HCT116 (cell line): ENCODE measurements around the gene CTBP1.

Experiments
- CTCF ChIP-seq, 3 experiments: fragments of 200-600 bp in 1 of 3; sonication (generic) in 1 of 3; IDR thresholded peaks in 2 of 3; conservative IDR thresholded peaks in 1 of 3; 2 replicates each; pipeline ENCODE4 v1.5.1; 2012 to 2017; ENCODE audit warnings: low read depth in 2 of 3, low read length in 2 of 3, antibody characterized with exemption in 1 of 3, borderline replicate concordance in 1 of 3, control low read depth in 1 of 3, mild to moderate bottlenecking in 1 of 3, mixed read lengths in 1 of 3, mixed run types in 1 of 3, moderate library complexity in 1 of 3; ENCODE audit not compliant: insufficient read depth in 1 of 3
- EGR1 ChIP-seq: IDR thresholded peaks from 2 replicates; pipeline ENCODE4 v1.6.1; 2012; ENCODE audit warnings: low read depth
- EZH2 ChIP-seq: fragments of 200-600 bp; sonication (generic); IDR thresholded peaks from 2 replicates; pipeline ENCODE4 v1.6.1; 2017; ENCODE audit warnings: antibody characterized with exemption, mixed run types
- JUND ChIP-seq: IDR thresholded peaks from 2 replicates; pipeline ENCODE4 v1.6.1; 2012
- POLR2A ChIP-seq: IDR thresholded peaks from 2 replicates; pipeline ENCODE4 v1.7.0; 2011; ENCODE audit warnings: borderline replicate concordance; ENCODE audit not compliant: insufficient read depth, insufficient read length; ENCODE audit errors: extremely low read depth
- POLR2AphosphoS5 ChIP-seq: IDR thresholded peaks from 2 replicates; pipeline ENCODE4 v1.6.1; 2011; ENCODE audit warnings: mild to moderate bottlenecking, low read depth, low read length, moderate library complexity
- REST ChIP-seq: IDR thresholded peaks from 2 replicates; pipeline ENCODE4 v1.6.1; 2012; ENCODE audit warnings: low read depth
- SIN3A ChIP-seq: IDR thresholded peaks from 2 replicates; pipeline ENCODE4 v1.6.1; 2012; ENCODE audit warnings: low read depth

GRCh38 chr4:1298461-1298860 is 49.5 kb upstream of the CTBP1 start:
- TF ChIP-seq CTCF (IDR thresholded peaks at IDR 0.05 in 2 of 3, conservative IDR thresholded peaks at IDR 0.05 in 1 of 3; ENCODE audit: borderline replicate concordance in 1 of 3, insufficient read depth in 1 of 3, low read depth in 2 of 3, low read length in 2 of 3) = no peak
- TF ChIP-seq EGR1 = no peak
- no peak for TF ChIP-seq JUND
- no peak for TF ChIP-seq POLR2A
- no peak for TF ChIP-seq POLR2AphosphoS5
- no peak for TF ChIP-seq REST
- TF ChIP-seq SIN3A = no peak
- no peak for TF ChIP-seq EZH2
